WTC11 (cell line): ENCODE data around the gene SSR3. TPM values are rescaled to one million over a fixed set of nuclear protein-coding genes. Genes with fewer than 3 reads are reported as not detected.

Experiments used
- ARID4B ChIP-seq: sonication (generic); formaldehyde crosslinking; IDR thresholded peaks from 2 replicates; pipeline ENCODE4 v1.8.0; 2023; ENCODE audit warnings: missing genetic modification reagents, mild to moderate bottlenecking, borderline replicate concordance
- ATF6 ChIP-seq: sonication (generic); formaldehyde crosslinking; IDR thresholded peaks from 2 replicates; pipeline ENCODE4 v1.8.1; 2023; ENCODE audit warnings: mild to moderate bottlenecking, missing genetic modification reagents
- CBFB ChIP-seq: sonication (generic); formaldehyde crosslinking; IDR thresholded peaks from 2 replicates; pipeline ENCODE4 v1.8.1; 2022; ENCODE audit warnings: mild to moderate bottlenecking, low read depth, missing genetic modification reagents
- E2F1 ChIP-seq: sonication (generic); formaldehyde crosslinking; IDR thresholded peaks from 2 replicates; pipeline ENCODE4 v1.8.0; 2022; ENCODE audit warnings: mild to moderate bottlenecking, missing genetic modification reagents
- E2F5 ChIP-seq: sonication (generic); formaldehyde crosslinking; IDR thresholded peaks from 2 replicates; pipeline ENCODE4 v1.8.1; 2022; ENCODE audit warnings: mild to moderate bottlenecking, moderate library complexity, missing genetic modification reagents
- ESRRA ChIP-seq: sonication (generic); formaldehyde crosslinking; IDR thresholded peaks from 2 replicates; pipeline ENCODE4 v1.8.1; 2022; ENCODE audit warnings: mild to moderate bottlenecking, missing genetic modification reagents, borderline replicate concordance
- FOXK1 ChIP-seq: sonication (generic); formaldehyde crosslinking; IDR thresholded peaks from 2 replicates; pipeline ENCODE4 v1.8.0; 2022; ENCODE audit warnings: mild to moderate bottlenecking, moderate library complexity, missing genetic modification reagents
- FOXP1 ChIP-seq: sonication (generic); formaldehyde crosslinking; IDR thresholded peaks from 2 replicates; pipeline ENCODE4 v1.8.0; 2022; ENCODE audit warnings: missing genetic modification reagents, mild to moderate bottlenecking, moderate library complexity, borderline replicate concordance
- GRHL2 ChIP-seq: fragments of 250-450 bp; sonication (Bioruptor Pico); IDR thresholded peaks from 2 replicates; pipeline ENCODE4 v1.8.0; 2022; ENCODE audit warnings: mild to moderate bottlenecking, moderate library complexity; ENCODE audit not compliant: insufficient replicate concordance, severe bottlenecking
- GTF2I ChIP-seq: fragments of 250-450 bp; sonication (Bioruptor Pico); conservative IDR thresholded peaks from 2 replicates; pipeline ENCODE4 v1.4.0; 2021; ENCODE audit warnings: mild to moderate bottlenecking
- HMGA2 ChIP-seq: fragments of 250-450 bp; sonication (Bioruptor Pico); IDR thresholded peaks from 2 replicates; pipeline ENCODE4 v1.4.0; 2021; ENCODE audit warnings: mild to moderate bottlenecking, moderate library complexity
- IRF2 ChIP-seq: sonication (generic); formaldehyde crosslinking; IDR thresholded peaks from 2 replicates; pipeline ENCODE4 v1.8.0; 2022; ENCODE audit warnings: low read depth, missing genetic modification reagents, borderline replicate concordance
- NFE2L1 ChIP-seq: sonication (generic); formaldehyde crosslinking; IDR thresholded peaks from 2 replicates; pipeline ENCODE4 v1.8.1; 2023; ENCODE audit warnings: missing genetic modification reagents
- NR3C1 ChIP-seq: sonication (generic); formaldehyde crosslinking; conservative IDR thresholded peaks from 2 replicates; pipeline ENCODE4 v1.8.1; 2023; ENCODE audit warnings: low read depth, mild to moderate bottlenecking, missing genetic modification reagents
- OVOL2 ChIP-seq: fragments of 250-450 bp; sonication (Bioruptor Pico); IDR thresholded peaks from 2 replicates; pipeline ENCODE4 v1.9.0; 2021; ENCODE audit warnings: mild to moderate bottlenecking, borderline replicate concordance
- PREB ChIP-seq: sonication (generic); formaldehyde crosslinking; IDR thresholded peaks from 2 replicates; pipeline ENCODE4 v1.8.1; 2022; ENCODE audit warnings: mild to moderate bottlenecking, missing genetic modification reagents, moderate library complexity, borderline replicate concordance
- RORB ChIP-seq: fragments of 250-450 bp; sonication (Bioruptor Pico); IDR thresholded peaks from 2 replicates; pipeline ENCODE4 v1.9.0; 2021; ENCODE audit warnings: mild to moderate bottlenecking
- TEAD4 ChIP-seq: sonication (generic); formaldehyde crosslinking; IDR thresholded peaks from 2 replicates; pipeline ENCODE4 v1.8.0; 2022; ENCODE audit warnings: mild to moderate bottlenecking, missing genetic modification reagents
- USF1 ChIP-seq: sonication (generic); formaldehyde crosslinking; IDR thresholded peaks from 2 replicates; pipeline ENCODE4 v1.8.0; 2022; ENCODE audit warnings: mild to moderate bottlenecking, missing genetic modification reagents
- ZNF232 ChIP-seq: sonication (generic); formaldehyde crosslinking; IDR thresholded peaks from 2 replicates; pipeline ENCODE4 v1.8.0; 2022; ENCODE audit warnings: mild to moderate bottlenecking, missing genetic modification reagents
- ZNF396 ChIP-seq: fragments of 250-450 bp; sonication (Bioruptor Pico); IDR thresholded peaks from 2 replicates; pipeline ENCODE4 v1.8.0; 2021; ENCODE audit warnings: mild to moderate bottlenecking, moderate library complexity, borderline replicate concordance
- ZNF423 ChIP-seq: fragments of 250-450 bp; sonication (Bioruptor Pico); IDR thresholded peaks from 2 replicates; pipeline ENCODE4 v2.1.2; 2022; ENCODE audit warnings: mild to moderate bottlenecking, moderate library complexity
- ZNF532 ChIP-seq: fragments of 250-450 bp; sonication (Bioruptor Pico); IDR thresholded peaks from 2 replicates; pipeline ENCODE4 v1.9.0; 2021; ENCODE audit warnings: mild to moderate bottlenecking, borderline replicate concordance
- total RNA-seq: library from RNA; stranded (reverse); gene quantifications from 3 replicates; pipeline ENCODE4 v1.2.3, GENCODE V29; 2021

Gene SSR3
- total RNA-seq, 1 experiment from 2014 or later, result 162 TPM

- TF ChIP-seq USF1 (peak; percentile 98), IRF2 (CRISPR knock-in tag) (no peak), NR3C1 (no peak), ATF6 (CRISPR knock-in tag) (no peak), ZNF232 (peak; percentile 68; the same call in 1 of the 2 replicates), GTF2I (no peak), OVOL2 (no peak), NFE2L1 (CRISPR knock-in tag) (no peak), ARID4B (CRISPR knock-in tag) (0 out of 2 replicates have a peak, but pooled peaks have one; percentile 53), PREB (CRISPR knock-in tag) (no peak), ZNF396 (CRISPR knock-in tag) (no peak), RORB (CRISPR knock-in tag) (no peak), FOXK1 (CRISPR knock-in tag) (no peak), ESRRA (CRISPR knock-in tag) (no peak), GRHL2 (CRISPR knock-in tag) (no peak), CBFB (CRISPR knock-in tag) (no peak), TEAD4 (CRISPR knock-in tag) (peak; percentile 56; the same call in 1 of the 2 replicates), HMGA2 (CRISPR knock-in tag) (no peak), ZNF532 (CRISPR knock-in tag) (no peak), ZNF423 (no peak), FOXP1 (peak; percentile 71; the same call in 1 of the 2 replicates), E2F1 (no peak), E2F5 (CRISPR knock-in tag) (peak; percentile 77)
These were observed at the start of gene SSR3 (continued) for GRCh38 chr3:156554842-156555687.
